Uterus (tissue), 4 donors: Measurements from ENCODE around the gene KRTAP2-2. TPM values are rescaled to one million over a fixed set of nuclear protein-coding genes. Genes with fewer than 3 reads are reported as not detected.
"Not testable (repeated sequence)": the region's sequence is repeated elsewhere in the genome, so short reads cannot be mapped to it uniquely, and the experiment has no call there.

Experiments
- DNase-seq, 2 donors: peaks; one replicate each; pipeline ENCODE4 v3.0.0-alpha.2; 2019 to 2020
- H3K27ac ChIP-seq, 2 donors: fragments of 200-600 bp; sonication (generic); 1 replicate in 1 of 2; 2 replicates in 1 of 2; pipeline ENCODE4 v1.5.1; 2016 to 2018
- H3K27me3 ChIP-seq, 2 donors: fragments of 200-600 bp; sonication (generic); one replicate each; pipeline ENCODE4 v1.5.1; 2018 to 2019; ENCODE audit warnings: control low read depth in 1 of 2
- H3K36me3 ChIP-seq, 2 donors: fragments of 200-600 bp; sonication (generic); one replicate each; pipeline ENCODE4 v1.5.1; 2019; ENCODE audit warnings: control low read depth in 1 of 2
- H3K4me1 ChIP-seq, 2 donors: fragments of 200-600 bp; sonication (generic); one replicate each; pipeline ENCODE4 v1.5.1; 2018 to 2019; ENCODE audit warnings: control low read depth in 1 of 2
- H3K4me3 ChIP-seq, 2 donors: fragments of 200-600 bp; sonication (generic); 1 replicate in 1 of 2; 2 replicates in 1 of 2; pipeline ENCODE4 v1.5.1; 2018 to 2019; ENCODE audit warnings: mild to moderate bottlenecking in 1 of 2
- H3K9me3 ChIP-seq, 2 donors: fragments of 200-600 bp; sonication (generic); one replicate each; pipeline ENCODE4 v1.5.1; 2019; ENCODE audit warnings: control low read depth in 1 of 2
- CTCF ChIP-seq, 4 experiments: fragments of 200-600 bp in 2 of 4; fragments of 450-650 bp in 2 of 4; sonication (generic) in 2 of 4; IDR thresholded peaks; one replicate each; pipeline ENCODE4 v1.5.1; 2016 to 2019; ENCODE audit warnings: antibody characterized with exemption in 4 of 4, mild to moderate bottlenecking in 2 of 4, moderate library complexity in 1 of 4
- POLR2A ChIP-seq, 2 donors: fragments of 450-650 bp; IDR thresholded peaks; one replicate each; pipeline ENCODE4 v1.6.1; 2016; ENCODE audit warnings: antibody characterized with exemption in 2 of 2, mild to moderate bottlenecking in 1 of 2, moderate library complexity in 1 of 2
- intact Hi-C: fragments of 100-400 bp; cut with DNase I; formaldehyde crosslinking; loops from one replicate; pipeline ENCODE4 v1.15.1; 2023; ENCODE audit warnings: low total_unique reads
- total RNA-seq, 4 donors: library from RNA; depleted of rRNA in 3 of 4; stranded (reverse); fragments of >200 nt in 3 of 4; gene quantifications; one replicate each; pipeline versions ENCODE4 v1.1.0 to v1.2.4, GENCODE V29; 2014 to 2023
- donor health status: DM: yes; HTN: yes; CAD: no.

KRTAP2-2 gene
- total RNA-seq, 4 donors from 2014 or later = not detected

GRCh38 chr17:41098042-41098441 lies 43.0 kb upstream of the KRTAP2-2 start, which contains the start of gene KRTAP4-8:
Gene KRTAP4-8, minus strand, starts transcription at chr17:41098142. Its CDS starts 58 bp downstream, at chr17:41098084.
- no peaks in the 10 kb centered on the region for H3K27me3 ChIP-seq
- H3K4me3 ChIP-seq = no peak within 1 kb of the TSS
- H3K9me3 ChIP-seq = no peaks in the 10 kb centered on the region
- no peak for DNase-seq
- no peak within 1 kb of the TSS for H3K27ac ChIP-seq
- H3K4me1 ChIP-seq = no peaks in the 10 kb centered on the region
- intact Hi-C loops = no loop called here
- TF ChIP-seq POLR2A (IDR thresholded peaks at IDR 0.05) (no peak), CTCF (IDR thresholded peaks at IDR 0.05) (no peak)
- H3K36me3 ChIP-seq = no peaks in the 10 kb centered on the region

- DNase-seq = no peak
- no peaks in the 10 kb centered on the region for H3K36me3 ChIP-seq
- H3K4me3 ChIP-seq = no peak overlapping the region
- no peaks in the 10 kb centered on the region for H3K4me1 ChIP-seq
- H3K9me3 ChIP-seq = no peaks in the 10 kb centered on the region
- intact Hi-C loops = no loop called here
- TF ChIP-seq POLR2A (IDR thresholded peaks at IDR 0.05) = no peak
- no peak for TF ChIP-seq CTCF (IDR thresholded peaks at IDR 0.05)
- H3K27me3 ChIP-seq = no peaks in the 10 kb centered on the region
- H3K27ac ChIP-seq = no peak overlapping the region
These were observed 41.0 kb upstream of the KRTAP2-2 start for GRCh38 chr17:41096055-41096454.

- H3K9me3 ChIP-seq, H3K4me3 ChIP-seq, H3K27ac ChIP-seq, H3K27me3 ChIP-seq, intact Hi-C loops, H3K36me3 ChIP-seq, DNase-seq, H3K4me1 ChIP-seq: not testable (repeated sequence)
These were observed 33.8 kb upstream of the KRTAP2-2 start for GRCh38 chr17:41088760-41089352.

GRCh38 chr17:41084100-41084856 lies 29.2 kb upstream of the KRTAP2-2 start, which contains the start of gene KRTAP4-7:
Gene KRTAP4-7, plus strand, starts transcription at chr17:41084150. Its CDS starts 57 bp downstream, at chr17:41084207.
- H3K4me3 ChIP-seq, H3K27ac ChIP-seq, DNase-seq, H3K9me3 ChIP-seq, intact Hi-C loops, H3K27me3 ChIP-seq, H3K4me1 ChIP-seq, H3K36me3 ChIP-seq: not testable (repeated sequence)

- H3K27ac ChIP-seq, DNase-seq, intact Hi-C loops: not testable (repeated sequence)
These were observed 28.4 kb upstream of the KRTAP2-2 start for GRCh38 chr17:41083427-41083826.

GRCh38 chr17:41082626-41083025 lies 27.6 kb upstream of the KRTAP2-2 start:
- Histone ChIP-seq H3K36me3 (no peaks in the 10 kb centered on the region), H3K4me1 (no peaks in the 10 kb centered on the region), H3K27ac (no peak overlapping the region), H3K4me3 (no peak overlapping the region), H3K9me3 (no peaks in the 10 kb centered on the region), H3K27me3 (no peaks in the 10 kb centered on the region)
- intact Hi-C loops = no loop called here
- no peak for DNase-seq
- TF ChIP-seq POLR2A (IDR thresholded peaks at IDR 0.05) (no peak), CTCF (IDR thresholded peaks at IDR 0.05) (no peak)

More at GRCh38 chr17:41083427-41083826, 28.4 kb upstream of the KRTAP2-2 start:
- H3K27me3 ChIP-seq, H3K4me3 ChIP-seq, H3K9me3 ChIP-seq, H3K4me1 ChIP-seq, H3K36me3 ChIP-seq: not testable (repeated sequence)
